CD1c-positive myeloid dendritic cell (primary cell): ENCODE results near the gene SULT1A2.
"Not testable (repeated sequence)": the region's sequence is repeated elsewhere in the genome, so short reads cannot be mapped to it uniquely, and the experiment has no call there.

Source experiments
- DNase-seq: peaks from one replicate; pipeline ENCODE4 v3.0.0-alpha.2; 2016; ENCODE audit errors: extremely low spot score

Gene SULT1A2

DNA sequence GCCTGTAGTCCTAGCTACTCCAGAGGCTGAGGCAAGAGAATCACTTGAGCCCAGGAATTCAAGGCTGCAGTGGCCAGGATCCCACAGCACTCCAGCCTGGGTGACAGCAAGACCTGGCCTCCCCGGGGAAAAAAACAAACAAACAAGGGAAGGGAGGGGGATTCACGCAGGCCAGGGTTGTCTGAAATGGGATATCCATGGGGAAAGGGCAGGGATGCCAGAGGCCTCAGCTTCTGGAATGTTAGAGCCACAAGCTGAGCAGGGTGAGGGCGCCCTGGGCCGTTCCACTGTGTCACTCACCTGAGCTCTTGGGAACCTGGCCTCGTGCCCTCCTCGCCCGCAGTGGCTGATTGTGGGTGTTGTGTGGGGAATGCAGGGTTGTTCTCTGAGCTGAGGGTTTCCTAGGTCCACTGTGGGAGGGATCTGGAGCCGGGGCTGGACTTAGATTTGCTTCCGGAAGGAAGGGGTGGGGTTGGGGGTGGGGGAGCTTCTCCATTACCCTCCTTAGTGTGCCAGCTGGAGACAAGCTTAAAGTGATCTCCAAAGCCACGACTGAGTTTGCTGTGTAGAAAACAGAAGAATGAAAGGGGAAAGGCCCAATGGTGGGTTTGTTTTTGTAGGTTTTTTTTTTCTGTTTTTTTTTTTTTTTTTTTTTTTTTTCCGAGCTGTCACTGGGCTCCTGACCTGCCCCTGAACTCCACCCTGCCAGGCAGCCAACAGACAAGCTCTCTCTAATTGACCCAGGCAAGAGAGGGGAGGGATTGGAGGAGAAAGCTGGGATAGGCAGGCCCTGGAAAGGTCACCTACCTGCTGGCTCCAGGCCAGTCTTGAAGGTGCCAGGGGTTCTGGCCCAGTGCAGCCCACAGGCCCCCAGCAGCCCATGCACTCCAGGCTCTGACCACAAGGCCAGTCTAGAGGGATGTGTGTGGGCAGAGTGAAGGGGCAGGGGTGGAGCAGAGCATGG, 13.1 kb upstream of the SULT1A2 start, which contains the start of gene SULT1A1:
SULT1A1 (minus strand) TSS at position 414 of the 964 bp plus-strand sequence. CDS start 1,189 bp downstream, outside the sequence.
- DNase-seq: peak; percentile 41

GRCh38 chr16:28608867-28609596, 12.2 kb upstream of the SULT1A2 start:
- DNase-seq: not testable (repeated sequence)

- not testable (repeated sequence) for DNase-seq
These were observed 11.6 kb upstream of the SULT1A2 start for GRCh38 chr16:28608496-28608808.

- not testable (repeated sequence) for DNase-seq
These were observed 11.0 kb upstream of the SULT1A2 start for GRCh38 chr16:28607681-28608495.

GRCh38 chr16:28607116-28607623, 10.3 kb upstream of the SULT1A2 start:
- no peak for DNase-seq

GRCh38 chr16:28606291-28607115, 9.7 kb upstream of the SULT1A2 start:
- no peak for DNase-seq

DNA sequence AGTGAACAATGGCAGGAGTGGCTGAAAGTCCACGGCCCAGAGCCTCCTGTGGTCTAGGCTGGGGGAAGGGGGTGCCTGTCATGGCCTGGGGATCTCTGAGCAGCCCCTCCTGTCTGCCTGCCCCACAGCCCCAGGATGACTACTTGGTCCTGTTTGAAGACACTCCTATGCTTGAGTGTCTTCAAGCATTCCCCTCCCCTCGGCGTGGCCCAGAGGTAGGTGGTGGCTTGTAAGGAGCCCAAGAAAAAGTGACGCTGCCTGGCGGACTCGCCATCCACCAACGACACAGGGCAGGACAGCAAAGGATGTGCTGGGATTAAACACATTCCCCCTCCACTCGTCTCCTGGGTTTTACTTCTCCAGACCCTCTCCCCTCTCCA, 7.3 kb upstream of the SULT1A2 start:
- DNase-seq: no peak

- no peak for DNase-seq
These were observed 6.7 kb upstream of the SULT1A2 start for GRCh38 chr16:28603381-28604185.

DNA sequence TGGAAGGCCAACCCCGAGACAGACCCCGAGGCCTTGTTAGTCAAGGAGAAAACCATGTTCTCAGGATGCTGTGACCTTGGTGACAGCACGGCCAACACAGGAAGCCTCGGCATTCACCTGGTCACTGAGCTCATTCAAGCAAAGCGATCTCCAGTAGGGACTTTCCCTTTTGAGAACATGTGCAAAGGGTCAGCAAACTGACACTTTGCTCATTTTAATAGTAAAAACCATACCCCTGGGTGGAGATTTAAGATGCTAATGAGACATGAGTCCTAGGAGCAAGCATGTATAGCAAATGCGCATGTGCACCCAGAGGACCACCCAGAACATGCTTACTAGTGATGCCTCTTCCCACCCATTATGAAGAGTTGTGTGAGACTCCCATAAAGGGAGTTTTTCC, 5.7 kb upstream of the SULT1A2 start:
- no peak for DNase-seq

DNA sequence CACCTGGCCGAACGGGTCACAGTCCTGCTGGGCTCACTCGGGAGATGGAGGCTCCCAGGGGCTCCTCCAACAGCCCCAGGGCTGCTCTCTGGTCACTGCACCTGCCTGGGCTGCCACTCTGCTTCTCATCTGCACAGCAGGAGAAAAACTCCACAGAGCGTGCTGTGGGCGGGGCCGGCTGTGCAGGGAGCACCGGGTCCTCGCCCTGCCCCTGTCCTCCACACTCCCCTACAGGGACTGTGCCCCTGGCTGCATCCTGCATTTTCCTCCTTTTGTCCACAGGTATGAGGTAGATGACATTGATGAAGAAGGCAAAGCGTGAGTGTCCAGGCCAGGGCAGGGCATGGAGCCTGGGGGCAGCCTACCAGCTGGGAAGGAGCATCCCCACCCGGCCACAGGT, 5.2 kb upstream of the SULT1A2 start:
- DNase-seq: not testable (repeated sequence)

DNA sequence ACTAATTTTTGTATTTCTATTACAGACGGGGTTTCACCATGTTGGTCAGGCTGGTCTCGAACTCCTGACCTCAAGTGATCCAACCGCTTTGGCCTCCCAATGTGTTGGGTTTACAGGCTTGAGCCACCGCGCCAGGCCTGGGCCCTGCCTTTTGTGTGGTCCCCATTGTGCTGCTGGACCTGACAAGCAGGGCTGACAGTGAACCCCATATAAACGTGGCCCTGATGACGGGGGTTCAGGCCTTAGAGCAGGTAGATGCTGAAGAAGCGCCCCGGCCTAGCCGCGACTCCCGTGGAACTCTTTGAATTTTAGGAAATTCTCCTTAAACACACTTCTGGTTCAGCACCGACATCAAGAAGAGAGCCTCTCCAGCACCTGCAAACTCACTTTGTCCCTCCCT, 4.7 kb upstream of the SULT1A2 start:
- DNase-seq: not testable (repeated sequence)

DNA sequence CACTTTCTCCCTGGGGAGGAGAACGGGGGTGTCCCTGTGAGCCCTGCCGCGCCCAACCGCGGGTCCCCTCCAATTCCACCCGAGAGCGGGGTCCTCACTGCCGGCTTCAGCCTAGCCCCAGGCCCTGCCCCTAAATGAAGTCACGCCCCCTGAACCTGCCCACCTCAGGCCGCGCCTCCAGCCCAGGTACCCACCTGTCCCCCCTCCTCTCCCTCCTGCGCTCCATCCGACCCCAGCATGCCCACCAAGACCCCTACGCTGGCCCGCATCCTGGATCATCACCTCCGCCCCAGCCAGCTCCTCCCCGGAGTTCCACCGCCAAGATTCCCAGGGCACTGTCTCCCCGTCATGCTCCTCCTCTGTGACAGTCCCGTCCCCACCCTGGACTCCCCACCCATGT, 4.1 kb upstream of the SULT1A2 start:
- not testable (repeated sequence) for DNase-seq

GRCh38 chr16:28599377-28600285, 2.8 kb upstream of the SULT1A2 start:
- DNase-seq: not testable (repeated sequence)

DNA sequence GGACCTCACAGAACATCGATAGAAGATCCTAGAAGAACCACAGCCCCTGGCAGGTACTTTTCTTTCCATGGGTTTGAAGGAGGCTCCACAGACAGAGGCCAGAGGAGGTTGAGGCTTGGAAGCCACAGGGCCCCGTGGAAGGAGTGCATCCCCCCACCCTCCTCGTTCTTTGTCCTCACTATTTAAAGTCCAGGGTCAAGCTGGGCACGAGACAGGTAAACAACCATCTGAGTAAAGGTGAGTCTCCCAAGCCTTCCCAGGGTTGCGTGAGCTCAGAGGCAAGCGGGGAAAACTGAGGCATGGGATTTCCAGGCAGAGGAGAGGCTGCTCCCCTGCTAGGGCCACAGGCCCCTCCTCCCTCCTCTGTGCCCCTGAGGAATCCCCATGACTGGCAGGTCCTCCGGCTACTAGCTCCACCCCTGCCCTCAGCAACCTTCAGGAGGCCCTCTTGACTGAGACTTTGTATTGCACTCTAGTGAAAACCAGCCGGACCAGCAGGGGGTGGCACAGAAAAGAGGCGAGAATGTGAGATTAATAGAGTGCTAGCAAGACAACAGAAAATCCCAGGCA, 927 bp upstream of the SULT1A2 start:
- DNase-seq: no peak

DNA sequence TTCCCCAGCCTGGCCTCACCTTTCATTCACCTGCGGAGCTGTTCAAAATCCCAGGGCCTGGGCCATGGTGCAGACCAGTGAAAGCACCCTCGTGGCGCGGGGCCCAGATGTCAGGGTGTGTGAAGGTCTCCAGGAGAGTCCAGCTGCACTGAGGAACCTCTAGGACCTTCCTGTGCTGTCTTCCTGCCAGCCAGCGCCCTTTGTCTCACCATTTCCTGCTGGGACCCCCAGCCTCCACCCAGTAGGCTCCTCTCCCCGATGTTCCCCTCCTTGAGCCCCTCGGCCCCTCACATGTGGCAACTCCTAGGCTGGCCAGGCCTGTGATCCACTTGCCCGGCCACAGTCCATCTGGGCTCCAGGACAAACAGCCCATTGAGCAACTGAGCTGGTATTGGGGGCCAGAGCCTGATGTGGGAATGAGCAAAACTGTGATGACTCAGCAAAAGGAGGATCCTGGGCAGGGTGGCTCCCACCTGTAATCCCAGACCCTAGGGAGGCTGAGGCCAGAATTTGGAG, 677 bp downstream of the SULT1A2 start:
- no peak for DNase-seq

- DNase-seq: not testable (repeated sequence)
These were observed 1.4 kb downstream of the SULT1A2 start for GRCh38 chr16:28595451-28595850.

DNA sequence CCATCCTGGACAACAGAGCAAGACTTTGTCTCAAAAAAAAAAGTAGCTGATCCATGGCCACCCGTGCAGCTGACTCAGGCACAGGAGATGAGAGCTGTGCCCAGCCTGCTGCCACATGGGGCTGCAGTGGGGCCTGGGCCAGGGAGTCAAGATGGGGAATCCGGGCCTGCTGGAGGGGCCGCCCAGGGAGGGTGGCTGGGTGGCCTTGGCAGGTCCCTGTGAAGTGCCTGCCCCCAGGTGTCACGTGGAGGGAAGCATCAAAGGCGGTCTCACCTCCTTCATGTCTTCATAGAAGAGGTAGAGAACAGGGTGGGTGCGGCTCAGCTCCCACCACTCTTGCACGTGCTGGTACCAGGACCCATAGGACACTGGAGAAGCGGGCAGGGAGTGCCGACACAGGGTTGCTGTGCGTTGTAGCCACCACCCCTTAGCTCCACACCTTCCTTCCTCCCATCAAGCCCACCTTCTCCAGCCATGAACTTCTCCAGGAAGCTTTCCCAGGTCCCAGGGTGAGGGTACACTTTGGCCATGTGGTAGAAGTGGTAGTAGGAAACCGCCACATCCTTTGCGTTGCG, 3.8 kb downstream of the SULT1A2 start:
- no peak for DNase-seq

- no peak for DNase-seq
These were observed 4.3 kb downstream of the SULT1A2 start for GRCh38 chr16:28592511-28592910.
